Heart left ventricle (tissue), 16 donors: Measurements from ENCODE around the gene KRTAP10-8. TPM values are rescaled to one million over a fixed set of nuclear protein-coding genes. Genes with fewer than 3 reads are reported as not detected.

Experiments used
- ATAC-seq, 4 donors: fragments of 200-7000 bp; cut with Tn5 transposase; one replicate each; pipeline ENCODE4 v1.9.1; 2020 to 2022; ENCODE audit warnings: moderate library complexity in 4 of 4, mild to moderate bottlenecking in 3 of 4, moderate number of reproducible peaks in 1 of 4
- DNase-seq, 5 donors: peaks; one replicate each; pipeline ENCODE4 v3.0.0-alpha.2; 2020
- H3K27ac ChIP-seq, 12 donors: fragments of 200-600 bp; sonication (generic) in 4 of 12; one replicate each; pipeline versions ENCODE4 v1.5.0 to v1.8.0; 2016 to 2022; ENCODE audit warnings: mild to moderate bottlenecking in 2 of 12
- H3K27me3 ChIP-seq, 9 donors: fragments of 200-600 bp; sonication (generic) in 2 of 9; one replicate each; pipeline versions ENCODE4 v1.5.1 to v1.8.0; 2016 to 2022; ENCODE audit warnings: mild to moderate bottlenecking in 3 of 9
- H3K36me3 ChIP-seq, 9 donors: fragments of 200-600 bp; sonication (generic) in 2 of 9; one replicate each; pipeline versions ENCODE4 v1.5.0 to v1.8.0; 2018 to 2022; ENCODE audit warnings: mild to moderate bottlenecking in 2 of 9
- H3K4me1 ChIP-seq, 12 donors: fragments of 200-600 bp; sonication (generic) in 4 of 12; one replicate each; pipeline versions ENCODE4 v1.5.0 to v1.8.0; 2016 to 2022; ENCODE audit warnings: mild to moderate bottlenecking in 3 of 12
- H3K4me3 ChIP-seq, 12 donors: fragments of 200-600 bp; sonication (generic) in 4 of 12; one replicate each; pipeline versions ENCODE4 v1.5.0 to v1.8.0; 2017 to 2022; ENCODE audit warnings: mild to moderate bottlenecking in 9 of 12, moderate library complexity in 4 of 12
- H3K9me3 ChIP-seq, 12 donors: fragments of 200-600 bp; sonication (generic) in 4 of 12; one replicate each; pipeline versions ENCODE4 v1.5.0 to v1.8.0; 2016 to 2022; ENCODE audit warnings: mild to moderate bottlenecking in 1 of 12
- CTCF ChIP-seq, 12 donors: fragments of 200-600 bp; sonication (generic) in 4 of 12; IDR thresholded peaks; one replicate each; pipeline versions ENCODE4 v1.5.0 to v1.8.0; 2018 to 2022; ENCODE audit warnings: antibody characterized with exemption in 12 of 12, mild to moderate bottlenecking in 5 of 12
- POLR2A ChIP-seq, 2 donors: fragments of 450-650 bp; IDR thresholded peaks; one replicate each; pipeline ENCODE4 v1.6.1; 2017; ENCODE audit warnings: antibody characterized with exemption in 2 of 2, mild to moderate bottlenecking in 2 of 2, moderate library complexity in 2 of 2
- WGBS, 4 donors: extraction: QIAGEN DNeasy Blood & Tissue Kit in 2 of 4; methylation state at CpG; one replicate each; pipeline versions ENCODE4 v1.1.5 to v1.1.7; 2013 to 2018; 5-methylcytosine and 5-hydroxymethylcytosine counted together
- intact Hi-C, 10 donors: fragments of 100-400 bp; cut with DNase I; formaldehyde crosslinking; loops; one replicate each; pipeline versions ENCODE4 v1.11.1 to v1.14.2; 2022
- polyA plus RNA-seq, 2 donors: library from polyadenylated mRNA; stranded (reverse); fragments of 200-250 nt; gene quantifications; one replicate each; pipeline ENCODE4 v1.2.3, GENCODE V29; 2013
- total RNA-seq, 9 donors: library from RNA; depleted of rRNA in 2 of 9; stranded (reverse); fragments of >200 nt in 2 of 9; fragmentation: NEBNext Ultra II Directional in 3 of 9; extraction: Animal tissue kit (Norgen Biotek cat#: 25700) in 3 of 9; gene quantifications; one replicate each; pipeline versions ENCODE4 v1.1.0 to v1.2.4, GENCODE V29; 2016 to 2023
- donor health status: ischemic (EF 13 %, LVEDD 7.1; RV severe dilation, severe dysfunction).
- donor health status: healthy with polysubstance abuse.
- donor health status: DM: no; HTN: yes; CAD: no.
- donor health status: DM: no; HTN: no; CAD: no.
- donor health status: ischemic (EF 25% LVEDD 6.9; RV normal size, moderate dysfunction).
- donor health status: ischemic (EF 25% LVEDD 5.7; RV mildly dilated, moderate dysfunction).
- donor health status: healthy.
- donor health status: DM: yes; HTN: yes; CAD: no.
- donor health status: ischemic (EF 35%, LVEDD 5.7; RV mildly dilated, moderate dysfunction).
- donor health status: nonischemic (EF 11% LVEDD 7.7; RV severe dilation, severe dysfunction).
- donor health status: DM: yes; HTN: yes; CAD: no.
- donor health status: PGD.
- donor health status: ischemic (EF 29% LVEDD 5.4; RV normal size, mild dysfunction).
- donor health status: nonischemic (EF 23%, LVEDD 6.1; RV moderate dilation, normal function).

The KRTAP10-8 gene
- total and polyA plus RNA-seq, 11 donors = not detected

- Histone ChIP-seq H3K27me3 (peaks cover 0 to 5% (median 0%) of the 10 kb centered on the region in 9 donors), H3K4me3 (no peak overlapping the region), H3K9me3 (peaks cover 0 to 31% (median 5%) of the 10 kb centered on the region in 12 donors), H3K36me3 (no peaks in the 10 kb centered on the region), H3K4me1 (no peaks in the 10 kb centered on the region), H3K27ac (no peak overlapping the region)
- no peak for ATAC-seq
- no peak for TF ChIP-seq POLR2A (IDR thresholded peaks at IDR 0.05)
- no peak for TF ChIP-seq CTCF (IDR thresholded peaks at IDR 0.05)
- 81 to 87% (median 86%) methylated on average over 10 to 13 of the region's 13 CpGs for WGBS, 4 donors
- peak in 1 of 5 donors; percentile 44 for DNase-seq
- intact Hi-C loops = no loop called here
Observed at GRCh38 chr21:44612669-44613229, 870 bp downstream of the KRTAP10-8 start.

- no peaks in the 10 kb centered on the region for H3K36me3 ChIP-seq
- no peak overlapping the region for H3K4me3 ChIP-seq
- H3K9me3 ChIP-seq = peaks cover 0 to 31% (median 5%) of the 10 kb centered on the region in 12 donors
- peaks cover 0 to 5% (median 0%) of the 10 kb centered on the region in 9 donors for H3K27me3 ChIP-seq
- no peak overlapping the region for H3K27ac ChIP-seq
- WGBS, 4 donors = 89 to 92% (median 90%) methylated on average over 21 to 26 of the region's 26 CpGs
- ATAC-seq (peak in 1 of 4 donors; percentile 19), DNase-seq (peak in 1 of 5 donors; percentile 56)
- intact Hi-C loops = no loop called here
- TF ChIP-seq POLR2A (IDR thresholded peaks at IDR 0.05) (no peak), CTCF (IDR thresholded peaks at IDR 0.05) (no peak)
- peaks cover 0 to 3% (median 0%) of the 10 kb centered on the region in 12 donors for H3K4me1 ChIP-seq
Observed at GRCh38 chr21:44613386-44614155, 1.7 kb downstream of the KRTAP10-8 start.

GRCh38 chr21:44614161-44614631, 2.3 kb downstream of the KRTAP10-8 start:
- no peak overlapping the region for H3K27ac ChIP-seq
- DNase-seq = peak in 1 of 5 donors; percentile 48
- H3K9me3 ChIP-seq = peaks cover 0 to 27% (median 4%) of the 10 kb centered on the region in 12 donors
- H3K4me1 ChIP-seq = peaks cover 0 to 8% (median 0%) of the 10 kb centered on the region in 12 donors
- TF ChIP-seq CTCF (IDR thresholded peaks at IDR 0.05) (no peak), POLR2A (IDR thresholded peaks at IDR 0.05) (no peak)
- no peak overlapping the region for H3K4me3 ChIP-seq
- 74 to 81% (median 81%) methylated on average over 13 to 20 of the region's 20 CpGs for WGBS, 4 donors
- ATAC-seq = no peak
- intact Hi-C loops = no loop called here
- peaks cover 0 to 5% (median 0%) of the 10 kb centered on the region in 9 donors for H3K27me3 ChIP-seq
- H3K36me3 ChIP-seq = no peaks in the 10 kb centered on the region

- 87 to 94% (median 89%) methylated on average over 26 to 28 of the region's 28 CpGs for WGBS, 4 donors
- TF ChIP-seq CTCF (IDR thresholded peaks at IDR 0.05) (no peak), POLR2A (IDR thresholded peaks at IDR 0.05) (no peak)
- peaks cover 0 to 8% (median 0%) of the 10 kb centered on the region in 12 donors for H3K4me1 ChIP-seq
- no peak overlapping the region for H3K27ac ChIP-seq
- DNase-seq (peak in 1 of 5 donors; percentile 50), ATAC-seq (no peak)
- peaks cover 0 to 27% (median 2%) of the 10 kb centered on the region in 12 donors for H3K9me3 ChIP-seq
- no peaks in the 10 kb centered on the region for H3K36me3 ChIP-seq
- H3K27me3 ChIP-seq = peaks cover 0 to 5% (median 0%) of the 10 kb centered on the region in 9 donors
- H3K4me3 ChIP-seq = no peak overlapping the region
- intact Hi-C loops = loop anchor here in 1 of 10 donors (5.0 kb wide), 1 partner anchor 177 kb away; no protein-coding TSS in a partner anchor
Observed at GRCh38 chr21:44614961-44615391, 3.1 kb downstream of the KRTAP10-8 start.
